NCI-H146 treated with DMSO at 0.1 percent for 48 hours (cell line): ENCODE measurements around the gene RC3H1.
"Not testable (repeated sequence)": the region's sequence is repeated elsewhere in the genome, so short reads cannot be mapped to it uniquely, and the experiment has no call there.

Experiments
- DNase-seq: peaks from one replicate; lab custom pipeline; 2025; ENCODE audit not compliant: unreplicated experiment; lab: John Stamatoyannopoulos, UW

The RC3H1 gene

DNA sequence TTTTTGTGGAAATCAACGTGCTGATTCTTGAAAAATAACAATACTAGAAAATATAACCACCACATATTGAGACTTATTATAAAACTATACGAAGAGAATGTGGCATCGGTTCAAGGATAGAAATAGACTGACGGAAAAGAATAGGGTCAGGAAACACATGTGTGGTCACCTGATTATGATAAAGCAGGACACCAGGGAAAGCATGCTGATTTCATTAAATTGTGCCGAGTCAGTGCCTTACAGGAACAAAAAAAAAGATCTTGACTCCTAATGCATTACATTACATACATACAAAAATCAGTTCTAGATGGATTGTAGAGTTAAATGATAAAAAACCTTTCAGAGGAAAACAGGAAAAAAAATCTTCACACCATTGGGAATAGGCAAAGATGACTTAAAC lies 61.5 kb downstream of the RC3H1 start:
- DNase-seq: no peak

GRCh38 chr1:173954179-173954578 lies 68.0 kb downstream of the RC3H1 start:
- no peak for DNase-seq

DNA sequence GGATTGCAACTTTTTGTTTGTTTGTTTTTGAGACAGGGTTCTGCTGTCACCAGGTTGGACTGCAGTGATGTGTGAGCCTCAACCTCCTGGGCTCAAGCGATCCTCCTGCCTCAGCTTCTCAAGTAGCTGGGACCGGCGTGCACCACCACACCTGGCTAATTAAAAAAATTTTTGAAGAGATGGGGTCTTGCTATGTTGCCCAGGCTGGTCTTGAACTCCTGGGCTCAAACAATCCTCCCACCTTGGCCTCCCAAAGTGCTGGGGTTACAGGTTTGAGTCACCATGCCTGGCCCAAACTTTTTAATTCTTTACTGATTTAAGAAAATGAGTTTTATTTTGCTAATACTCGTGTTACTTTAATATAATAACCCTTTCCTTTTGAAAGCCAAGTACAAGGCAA lies 73.6 kb downstream of the RC3H1 start:
- no peak for DNase-seq

GRCh38 chr1:173946380-173946921 lies 75.7 kb downstream of the RC3H1 start:
- DNase-seq: no peak

DNA sequence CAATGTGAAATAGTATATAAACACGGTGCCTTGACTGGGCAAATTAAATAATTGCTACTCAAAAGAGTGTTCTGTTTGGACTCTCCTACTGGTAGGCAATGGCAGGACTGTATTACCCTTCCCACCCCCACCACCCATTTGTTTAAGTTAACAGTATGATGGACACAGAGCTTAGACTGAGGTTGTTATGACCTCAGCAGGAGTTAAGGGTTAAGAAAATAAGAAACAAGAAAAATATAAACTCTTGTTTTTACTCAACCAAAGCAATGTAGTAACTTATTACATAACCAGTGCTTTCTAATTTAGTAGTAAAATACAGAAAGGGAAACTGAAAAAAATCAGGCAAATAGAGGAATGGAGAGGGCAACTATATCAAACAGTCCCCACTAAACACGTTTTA lies 85.1 kb downstream of the RC3H1 start:
- DNase-seq: no peak

- no peak for DNase-seq
Observed at GRCh38 chr1:173934440-173934839, 87.7 kb downstream of the RC3H1 start.

- not testable (repeated sequence) for DNase-seq
Observed at GRCh38 chr1:173930541-173930940, 91.6 kb downstream of the RC3H1 start.

- DNase-seq: no peak
Observed at GRCh38 chr1:173925306-173926242, 96.6 kb downstream of the RC3H1 start.

DNA sequence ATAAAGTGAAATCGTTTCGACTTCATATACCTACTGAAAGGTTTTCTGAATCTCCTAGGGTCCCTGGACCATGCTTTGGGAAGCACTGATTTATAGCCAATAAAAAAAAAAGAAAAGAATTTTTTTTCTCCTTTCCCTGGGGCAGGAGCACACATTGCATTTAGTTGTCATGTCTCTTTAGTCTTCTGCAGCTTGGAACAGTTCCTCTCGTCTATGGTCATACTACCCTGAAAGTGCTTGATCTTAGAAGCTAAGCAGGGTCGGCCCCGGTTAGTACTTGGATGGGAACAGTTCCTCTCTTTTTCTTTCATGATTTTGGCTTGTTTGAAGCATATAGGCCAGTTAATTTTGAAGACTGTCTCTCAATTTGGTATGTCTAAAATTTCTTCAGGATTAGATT lies 101.3 kb downstream of the RC3H1 start:
- no peak for DNase-seq

GRCh38 chr1:173917635-173918493 lies 104.3 kb downstream of the RC3H1 start:
- no peak for DNase-seq

DNA sequence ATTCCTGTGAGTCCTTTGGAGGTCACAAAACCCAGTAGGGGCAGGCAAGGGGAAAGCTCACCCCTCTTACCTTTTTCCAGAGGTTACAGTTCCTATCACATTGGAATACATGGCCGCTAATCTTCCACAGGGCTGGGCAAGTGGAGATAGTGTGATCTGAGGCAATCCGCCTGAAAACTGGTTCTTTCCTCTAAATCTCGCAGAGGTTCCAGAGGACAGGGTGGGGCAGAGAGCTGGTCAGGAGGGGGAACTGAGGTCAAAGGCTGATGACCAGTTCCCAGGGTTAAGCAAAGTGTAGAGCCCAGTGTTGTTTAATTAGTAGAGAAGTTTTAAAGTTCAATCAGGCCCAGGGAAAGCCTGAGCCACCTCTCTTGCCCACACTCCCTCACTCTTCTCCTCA lies 105.0 kb downstream of the RC3H1 start, which contains the start of gene SERPINC1:
Gene SERPINC1, minus strand, starts transcription at position 179 of the 400 bp plus-strand sequence. Its CDS starts 68 bp downstream, at position 111.
- no peak for DNase-seq

GRCh38 chr1:173916667-173917066 lies 105.5 kb downstream of the RC3H1 start:
- DNase-seq: no peak

- no peak for DNase-seq
Observed at GRCh38 chr1:173915596-173915995, 106.6 kb downstream of the RC3H1 start.

- no peak for DNase-seq
Observed at GRCh38 chr1:173914366-173914871, 107.7 kb downstream of the RC3H1 start.

DNA sequence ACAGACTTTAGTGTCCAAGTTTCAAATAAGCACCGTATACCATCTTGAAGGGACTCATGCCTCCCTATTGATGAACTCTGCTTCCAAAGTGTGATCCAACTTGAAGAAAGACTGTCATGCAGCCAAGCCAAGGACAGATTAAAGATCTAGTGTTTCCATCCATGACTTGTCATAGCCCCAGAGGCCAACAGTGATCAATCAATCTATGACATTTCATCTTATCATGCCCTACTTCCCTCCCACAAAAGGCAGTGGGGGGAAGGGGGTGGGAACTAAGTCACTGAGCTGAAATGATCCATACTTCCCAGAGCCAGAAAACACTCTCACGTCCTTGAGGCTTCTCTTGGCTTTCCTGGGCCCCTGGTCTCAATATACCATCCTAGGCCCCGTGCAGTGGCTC lies 109.0 kb downstream of the RC3H1 start:
- DNase-seq: no peak

DNA sequence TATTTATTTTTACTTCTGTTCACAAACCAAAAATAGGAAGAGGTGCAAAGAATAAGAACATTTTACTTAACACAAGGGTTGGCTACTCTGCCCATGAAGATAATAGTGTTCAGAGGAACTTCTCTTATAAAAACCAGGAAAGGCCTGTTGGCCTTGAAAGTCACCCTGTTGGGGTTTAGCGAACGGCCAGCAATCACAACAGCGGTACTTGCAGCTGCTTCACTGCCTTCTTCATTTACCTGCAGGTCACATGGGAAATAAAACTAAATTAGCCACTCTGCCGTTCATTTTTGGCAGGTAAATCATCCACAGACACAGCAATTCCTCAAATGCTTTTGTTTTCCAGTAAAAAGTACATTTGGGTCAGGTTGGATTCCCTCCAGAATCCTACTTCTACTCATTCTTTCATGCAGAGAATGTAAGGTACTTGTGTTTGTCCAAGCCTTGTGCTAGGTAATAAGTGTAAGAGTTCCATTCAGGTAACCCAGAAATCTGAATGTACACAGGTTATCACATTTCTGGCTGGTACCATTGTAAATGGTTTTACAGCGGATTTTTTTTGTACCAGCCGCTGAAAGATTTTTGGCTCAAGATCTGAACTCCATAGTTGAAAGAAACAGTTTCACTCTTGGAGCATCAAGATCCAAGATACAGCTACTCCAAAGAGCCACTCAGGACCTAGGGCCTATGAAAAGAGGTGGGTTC lies 118.2 kb downstream of the RC3H1 start:
- no peak for DNase-seq

DNA sequence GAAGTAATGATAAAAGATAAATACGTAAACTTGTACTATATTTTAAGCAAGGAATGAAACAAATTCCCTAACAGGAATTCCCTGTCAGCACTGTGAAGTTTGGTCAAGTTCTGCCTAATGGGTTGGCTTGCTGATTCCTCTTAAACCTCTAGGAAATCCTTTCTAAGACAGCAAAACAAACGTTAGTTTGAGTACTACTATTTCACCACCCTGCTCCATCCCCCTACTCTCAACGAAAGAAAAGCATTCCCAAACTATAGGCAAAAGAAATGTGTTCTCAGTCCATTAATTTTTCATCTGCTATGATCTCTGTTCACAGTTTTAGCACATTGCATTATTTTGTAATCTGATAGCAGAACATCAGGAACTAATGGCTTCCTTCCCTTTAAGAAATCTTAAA lies 121.2 kb downstream of the RC3H1 start:
- DNase-seq: no peak

- no peak for DNase-seq
Observed at GRCh38 chr1:173900427-173900826, 121.7 kb downstream of the RC3H1 start.

- no peak for DNase-seq
Observed at GRCh38 chr1:173894189-173894588, 128.0 kb downstream of the RC3H1 start.

GRCh38 chr1:173893611-173894010 lies 128.5 kb downstream of the RC3H1 start:
- DNase-seq: no peak

- no peak for DNase-seq
Observed at GRCh38 chr1:173889885-173890284, 132.3 kb downstream of the RC3H1 start.
